ENCODE data around the gene APBB1IP. TPM values are rescaled to one million over a fixed set of nuclear protein-coding genes. Genes with fewer than 3 reads are reported as not detected.
A peak's percentile ranks its signal among the peaks of the same experiment; 100 is the strongest.

APBB1IP gene
- total and polyA plus RNA-seq, 8 donors = 1.2 to 4.7 (median 3.2) TPM; not detected in 1

- Histone ChIP-seq H3K9me3 (no peaks in the 10 kb centered on the region), H3K36me3 (no peaks in the 10 kb centered on the region), H3K4me3 (no peak overlapping the region), H3K27me3 (no peaks in the 10 kb centered on the region), H3K4me1 (no peaks in the 10 kb centered on the region), H3K27ac (no peak overlapping the region)
- intact Hi-C loops (cut with DNase I; ENCODE audit: low total_unique reads) = no loop called here
- 61 to 80% (median 66%) methylated on average over 3 of the region's 3 CpGs for WGBS, 5 donors
- no peak for TF ChIP-seq EP300 (IDR thresholded peaks at IDR 0.05)
- TF ChIP-seq POLR2A (IDR thresholded peaks at IDR 0.05) = no peak
- TF ChIP-seq, protein P1, sequence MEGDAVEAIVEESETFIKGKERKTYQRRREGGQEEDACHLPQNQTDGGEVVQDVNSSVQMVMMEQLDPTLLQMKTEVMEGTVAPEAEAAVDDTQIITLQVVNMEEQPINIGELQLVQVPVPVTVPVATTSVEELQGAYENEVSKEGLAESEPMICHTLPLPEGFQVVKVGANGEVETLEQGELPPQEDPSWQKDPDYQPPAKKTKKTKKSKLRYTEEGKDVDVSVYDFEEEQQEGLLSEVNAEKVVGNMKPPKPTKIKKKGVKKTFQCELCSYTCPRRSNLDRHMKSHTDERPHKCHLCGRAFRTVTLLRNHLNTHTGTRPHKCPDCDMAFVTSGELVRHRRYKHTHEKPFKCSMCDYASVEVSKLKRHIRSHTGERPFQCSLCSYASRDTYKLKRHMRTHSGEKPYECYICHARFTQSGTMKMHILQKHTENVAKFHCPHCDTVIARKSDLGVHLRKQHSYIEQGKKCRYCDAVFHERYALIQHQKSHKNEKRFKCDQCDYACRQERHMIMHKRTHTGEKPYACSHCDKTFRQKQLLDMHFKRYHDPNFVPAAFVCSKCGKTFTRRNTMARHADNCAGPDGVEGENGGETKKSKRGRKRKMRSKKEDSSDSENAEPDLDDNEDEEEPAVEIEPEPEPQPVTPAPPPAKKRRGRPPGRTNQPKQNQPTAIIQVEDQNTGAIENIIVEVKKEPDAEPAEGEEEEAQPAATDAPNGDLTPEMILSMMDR (IDR thresholded peaks at IDR 0.05) = no peak
- no peak for DNase-seq
These were observed 21.0 kb upstream of the APBB1IP start for GRCh38 chr10:26417136-26417535.

GRCh38 chr10:26422977-26423376 is 15.2 kb upstream of the APBB1IP start:
- Histone ChIP-seq H3K27ac (no peak overlapping the region), H3K4me3 (no peak overlapping the region), H3K9me3 (no peaks in the 10 kb centered on the region), H3K36me3 (no peaks in the 10 kb centered on the region), H3K27me3 (no peaks in the 10 kb centered on the region), H3K4me1 (no peaks in the 10 kb centered on the region)
- intact Hi-C loops (cut with DNase I; ENCODE audit: low total_unique reads) = no loop called here
- WGBS, 5 donors = 71 to 85% (median 83%) methylated on average over 3 of the region's 3 CpGs
- TF ChIP-seq POLR2AphosphoS5 (IDR thresholded peaks at IDR 0.05) (no peak), EP300 (IDR thresholded peaks at IDR 0.05) (no peak), POLR2A (IDR thresholded peaks at IDR 0.05) (no peak)
- TF ChIP-seq, protein P1 (IDR thresholded peaks at IDR 0.05) = no peak
- no peak for DNase-seq

DNA sequence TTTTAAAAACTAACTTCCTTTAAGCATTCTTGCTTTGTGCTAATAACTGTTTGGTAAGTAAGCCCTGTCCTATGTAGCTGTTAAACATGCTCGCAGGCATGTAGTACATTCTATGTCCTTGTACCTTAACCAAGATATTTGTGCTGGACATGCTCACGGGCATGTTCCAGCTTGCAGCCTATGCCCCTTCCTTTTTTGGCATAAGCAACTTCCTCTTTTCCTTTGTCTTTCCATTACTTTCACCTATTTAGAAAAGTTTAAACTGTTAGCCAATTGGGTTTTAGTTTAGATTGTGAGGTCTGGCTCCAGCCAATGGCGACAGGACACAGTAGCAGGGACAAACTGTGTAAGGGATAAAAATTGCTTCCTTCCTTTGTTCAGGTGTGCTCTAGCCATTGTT is 14.4 kb upstream of the APBB1IP start:
- WGBS, 5 donors = 85 to 92% (median 92%) methylated on average over 3 of the region's 3 CpGs
- no peaks in the 10 kb centered on the region for H3K36me3 ChIP-seq
- no peak for DNase-seq
- intact Hi-C loops (cut with DNase I; ENCODE audit: low total_unique reads) = no loop called here
- H3K4me3 ChIP-seq = no peak overlapping the region
- no peaks in the 10 kb centered on the region for H3K27me3 ChIP-seq
- no peak overlapping the region for H3K27ac ChIP-seq
- no peaks in the 10 kb centered on the region for H3K4me1 ChIP-seq
- no peaks in the 10 kb centered on the region for H3K9me3 ChIP-seq
- TF ChIP-seq POLR2A (IDR thresholded peaks at IDR 0.05) = no peak
- TF ChIP-seq EP300 (IDR thresholded peaks at IDR 0.05) = no peak
- no peak for TF ChIP-seq POLR2AphosphoS5 (IDR thresholded peaks at IDR 0.05)

- no peaks in the 10 kb centered on the region for H3K27me3 ChIP-seq
- H3K9me3 ChIP-seq = no peaks in the 10 kb centered on the region
- H3K27ac ChIP-seq = peak overlapping the region in 2 of 5 donors; percentile 47 to 68
- TF ChIP-seq EP300 (IDR thresholded peaks at IDR 0.05) (no peak), POLR2A (IDR thresholded peaks at IDR 0.05) (no peak), POLR2AphosphoS5 (IDR thresholded peaks at IDR 0.05) (no peak)
- TF ChIP-seq, protein P1 (IDR thresholded peaks at IDR 0.05) = no peak
- no peak overlapping the region for H3K4me3 ChIP-seq
- intact Hi-C loops (cut with DNase I; ENCODE audit: low total_unique reads) = no loop called here
- peak in 1 of 2 donors; percentile 26 for DNase-seq
- no peaks in the 10 kb centered on the region for H3K4me1 ChIP-seq
- H3K36me3 ChIP-seq = no peaks in the 10 kb centered on the region
- 46 to 65% (median 56%) methylated on average over 4 of the region's 4 CpGs for WGBS, 5 donors
These were observed 7.4 kb upstream of the APBB1IP start for GRCh38 chr10:26430641-26431163.

DNA sequence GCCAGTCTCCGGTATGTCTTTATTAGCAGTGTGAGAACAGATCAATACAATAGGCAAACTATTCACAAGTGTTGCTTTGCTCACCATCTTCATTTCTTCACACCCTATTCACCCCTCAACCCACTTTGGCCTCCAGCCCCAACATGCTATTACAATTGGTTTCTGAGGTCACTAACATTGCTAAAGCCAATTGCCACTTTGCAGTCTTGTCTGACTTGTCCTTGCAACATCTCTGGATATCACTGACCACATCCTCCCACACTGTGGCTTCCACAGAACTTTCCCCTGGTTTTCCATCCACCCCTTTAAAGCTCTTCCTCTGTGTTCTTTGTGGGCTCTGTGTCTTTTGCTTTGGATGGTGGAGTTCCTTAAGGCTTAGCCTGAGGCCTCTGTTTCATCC is 5.2 kb upstream of the APBB1IP start:
- WGBS, 5 donors = 89 to 100% (median 98%) methylated on average over 1 of the region's 1 CpG
- H3K9me3 ChIP-seq = no peaks in the 10 kb centered on the region
- no peaks in the 10 kb centered on the region for H3K36me3 ChIP-seq
- peaks cover 0 to 4% (median 3%) of the 10 kb centered on the region in 3 donors for H3K27me3 ChIP-seq
- no peaks in the 10 kb centered on the region for H3K4me1 ChIP-seq
- H3K27ac ChIP-seq = no peak overlapping the region
- DNase-seq = no peak
- TF ChIP-seq POLR2AphosphoS5 (IDR thresholded peaks at IDR 0.05) (peak in 1 of 3 donors; percentile 14), EP300 (IDR thresholded peaks at IDR 0.05) (no peak)
- TF ChIP-seq, protein P1 (IDR thresholded peaks at IDR 0.05) = no peak
- intact Hi-C loops (cut with DNase I; ENCODE audit: low total_unique reads) = no loop called here
- H3K4me3 ChIP-seq = no peak overlapping the region

Data from stomach (tissue), 9 donors.